Keratinocyte (primary cell): Measurements from ENCODE around the gene CEP78. TPM values are rescaled to one million over a fixed set of nuclear protein-coding genes. Genes with fewer than 3 reads are reported as not detected.

ENCODE experiments used
- DNase-seq: peaks from one replicate; pipeline ENCODE4 v3.0.0-alpha.2; 2011; ENCODE audit warnings: low read depth, missing footprints, low spot score
- FAIRE-seq: peaks from 2 replicates; lab custom pipeline; 2011; peaks lifted over from hg19 to GRCh38; lab: Jason Lieb, UNC
- H2AFZ ChIP-seq: 2 replicates; pipeline ENCODE4 v1.6.0; 2012; ENCODE audit warnings: low read length, control low read depth, inconsistent platforms; ENCODE audit not compliant: control insufficient read depth
- H3K27ac ChIP-seq: 2 replicates; pipeline ENCODE4 v1.5.1; 2011; ENCODE audit warnings: low read length; ENCODE audit not compliant: control insufficient read depth, insufficient read depth
- H3K27me3 ChIP-seq: 3 replicates; pipeline ENCODE4 v1.6.0; 2011; ENCODE audit warnings: low read length; ENCODE audit not compliant: control insufficient read depth, insufficient read depth; ENCODE audit errors: extremely low read depth
- H3K36me3 ChIP-seq, 2 experiments: 2 replicates in 1 of 2; 3 replicates in 1 of 2; pipeline ENCODE4 v1.5.1; 2011; ENCODE audit warnings: low read length in 2 of 2, mild to moderate bottlenecking in 1 of 2; ENCODE audit not compliant: control insufficient read depth in 2 of 2, insufficient read depth in 2 of 2; ENCODE audit errors: extremely low read depth in 1 of 2
- H3K4me1 ChIP-seq: 3 replicates; pipeline ENCODE4 v1.5.1; 2011; ENCODE audit warnings: low read length; ENCODE audit not compliant: control insufficient read depth, insufficient read depth; ENCODE audit errors: extremely low read depth
- H3K4me2 ChIP-seq: 3 replicates; pipeline ENCODE4 v1.6.0; 2011; ENCODE audit warnings: low read depth, low read length; ENCODE audit not compliant: control insufficient read depth, insufficient read depth; ENCODE audit errors: extremely low read depth
- H3K4me3 ChIP-seq, 3 experiments: fragments of 200-600 bp in 1 of 3; sonication (generic) in 1 of 3; 2 replicates in 2 of 3; 3 replicates in 1 of 3; pipeline ENCODE4 v1.5.1; 2011 to 2016; ENCODE audit warnings: low read length in 3 of 3, mild to moderate bottlenecking in 3 of 3, control low read depth in 2 of 3, inconsistent platforms in 1 of 3, low read depth in 1 of 3, mixed read lengths in 1 of 3, mixed run types in 1 of 3, moderate library complexity in 1 of 3; ENCODE audit not compliant: control insufficient read depth in 2 of 3, insufficient read depth in 2 of 3; ENCODE audit errors: extremely low read depth in 1 of 3
- H3K79me2 ChIP-seq: 2 replicates; pipeline ENCODE4 v1.6.0; 2012; ENCODE audit warnings: low read length; ENCODE audit not compliant: control insufficient read depth, insufficient read depth
- H3K9ac ChIP-seq: 3 replicates; pipeline ENCODE4 v1.6.0; 2011; ENCODE audit warnings: low read length; ENCODE audit not compliant: control insufficient read depth, insufficient read depth; ENCODE audit errors: extremely low read depth
- H3K9me1 ChIP-seq: 3 replicates; pipeline ENCODE4 v1.6.0; 2011; ENCODE audit warnings: low read length; ENCODE audit not compliant: control insufficient read depth, insufficient read depth; ENCODE audit errors: extremely low read depth
- H3K9me3 ChIP-seq: 2 replicates; pipeline ENCODE4 v1.5.1; 2012; ENCODE audit warnings: low read depth, low read length; ENCODE audit not compliant: control insufficient read depth
- H4K20me1 ChIP-seq: 3 replicates; pipeline ENCODE4 v1.6.0; 2011; ENCODE audit warnings: low read length; ENCODE audit not compliant: control insufficient read depth, insufficient read depth; ENCODE audit errors: extremely low read depth
- EZH2 ChIP-seq: IDR thresholded peaks from one replicate; pipeline ENCODE4 v1.6.1; 2012; ENCODE audit warnings: inconsistent platforms, mild to moderate bottlenecking, low read length, moderate library complexity
- dilution Hi-C: fragments of 300-500 bp; cut with MboI; formaldehyde crosslinking; loops from one replicate; pipeline ENCODE4 v1.7.0; 2020; ENCODE audit warnings: low sequenced_read_pairs; ENCODE audit not compliant: extremely low pct_ligation_motif_present
- polyA plus RNA-seq, 5 experiments: library from polyadenylated mRNA; depleted of rRNA in 3 of 5; stranded (reverse) in 3 of 5; stranded (forward) in 1 of 5; unstranded in 1 of 5; fragments of >200 nt; gene quantifications; 1 replicate in 1 of 5; 2 replicates in 3 of 5; 3 replicates in 1 of 5; pipeline versions ENCODE4 v1.2.1 to v1.2.3, GENCODE V29; 2011 to 2012; ENCODE audit warnings: missing spikeins in 2 of 5, low read depth in 1 of 5, low replicate concordance in 1 of 5
- TF ChIP-seq, protein P1 (sequence below), 3 experiments: IDR thresholded peaks in 1 of 3; conservative IDR thresholded peaks in 1 of 3; optimal IDR thresholded peaks in 1 of 3; 2 replicates in 2 of 3; 3 replicates in 1 of 3; pipeline versions ENCODE3 to v1.5.1; 2011; ENCODE audit warnings: low read length in 3 of 3, mild to moderate bottlenecking in 3 of 3, moderate library complexity in 2 of 3, control low read depth in 1 of 3, inconsistent platforms in 1 of 3; ENCODE audit not compliant: insufficient read depth in 2 of 3; ENCODE audit errors: extremely low read depth in 1 of 3

The CEP78 gene
- polyA plus RNA-seq, 1 donor (not counting 4 experiments of a cell fraction or from before 2014, with no cell fraction given), result 13.2 TPM

DNA sequence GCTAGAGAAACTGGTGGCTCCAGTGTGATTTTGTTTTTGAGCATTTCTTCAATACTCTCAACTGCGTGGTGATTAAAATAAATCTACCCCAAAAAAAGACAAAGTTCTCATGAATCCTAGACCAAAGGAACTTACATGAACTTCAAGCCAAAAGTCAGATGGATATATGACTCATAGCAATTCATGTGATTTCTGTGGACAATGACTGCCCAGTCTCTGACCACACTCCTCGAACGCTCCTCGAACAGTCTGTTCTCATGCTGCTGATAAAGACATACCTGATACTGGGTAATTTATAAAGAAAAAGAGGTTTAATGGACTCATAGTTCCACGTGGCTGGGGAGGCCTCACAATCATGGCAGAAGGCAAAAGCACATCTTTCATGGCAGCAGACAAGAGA lies 46.4 kb upstream of the CEP78 start:
- DNase-seq, result no peak
- Histone ChIP-seq H3K36me3 (no peaks in the 10 kb centered on the region), H3K4me1 (no peaks in the 10 kb centered on the region), H3K79me2 (no peaks in the 10 kb centered on the region), H3K4me3 (no peak overlapping the region), H3K27ac (no peak overlapping the region), H3K4me2 (no peak overlapping the region), H3K9me3 (no peaks in the 10 kb centered on the region), H3K9me1 (no peaks in the 10 kb centered on the region), H3K9ac (no peak overlapping the region), H2AFZ (no peak overlapping the region), H4K20me1 (no peaks in the 10 kb centered on the region), H3K27me3 (no peaks in the 10 kb centered on the region)
- dilution Hi-C loops, result no loop called here
- FAIRE-seq, result no peak
- no peak for TF ChIP-seq EZH2
- TF ChIP-seq, protein P1, sequence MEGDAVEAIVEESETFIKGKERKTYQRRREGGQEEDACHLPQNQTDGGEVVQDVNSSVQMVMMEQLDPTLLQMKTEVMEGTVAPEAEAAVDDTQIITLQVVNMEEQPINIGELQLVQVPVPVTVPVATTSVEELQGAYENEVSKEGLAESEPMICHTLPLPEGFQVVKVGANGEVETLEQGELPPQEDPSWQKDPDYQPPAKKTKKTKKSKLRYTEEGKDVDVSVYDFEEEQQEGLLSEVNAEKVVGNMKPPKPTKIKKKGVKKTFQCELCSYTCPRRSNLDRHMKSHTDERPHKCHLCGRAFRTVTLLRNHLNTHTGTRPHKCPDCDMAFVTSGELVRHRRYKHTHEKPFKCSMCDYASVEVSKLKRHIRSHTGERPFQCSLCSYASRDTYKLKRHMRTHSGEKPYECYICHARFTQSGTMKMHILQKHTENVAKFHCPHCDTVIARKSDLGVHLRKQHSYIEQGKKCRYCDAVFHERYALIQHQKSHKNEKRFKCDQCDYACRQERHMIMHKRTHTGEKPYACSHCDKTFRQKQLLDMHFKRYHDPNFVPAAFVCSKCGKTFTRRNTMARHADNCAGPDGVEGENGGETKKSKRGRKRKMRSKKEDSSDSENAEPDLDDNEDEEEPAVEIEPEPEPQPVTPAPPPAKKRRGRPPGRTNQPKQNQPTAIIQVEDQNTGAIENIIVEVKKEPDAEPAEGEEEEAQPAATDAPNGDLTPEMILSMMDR (optimal IDR thresholded peaks at IDR 0.05 in 1 of 3, IDR thresholded peaks at IDR 0.05 in 1 of 3, conservative IDR thresholded peaks at IDR 0.05 in 1 of 3; ENCODE audit: extremely low read depth in 1 of 3, insufficient read depth in 2 of 3, low read length in 3 of 3), result no peak

DNA sequence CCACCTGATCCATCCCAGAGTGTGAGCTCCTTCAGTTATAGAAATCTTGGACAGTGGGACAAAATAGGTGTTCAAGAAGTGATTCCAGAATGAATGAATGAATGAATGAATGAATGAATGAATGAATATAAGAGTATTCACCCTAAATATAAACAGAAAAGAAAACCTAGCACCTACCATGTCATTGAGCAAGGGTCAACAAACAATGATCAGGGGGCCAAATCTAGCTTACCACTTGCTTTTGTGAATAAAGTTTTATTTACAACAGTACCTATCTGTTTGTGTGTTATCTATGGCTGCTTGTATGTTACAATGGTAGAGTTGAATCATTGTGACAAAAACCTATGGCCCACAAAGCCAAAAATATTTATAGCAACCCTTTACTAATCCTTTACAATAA lies 43.9 kb upstream of the CEP78 start:
- DNase-seq (no peak), FAIRE-seq (no peak)
- TF ChIP-seq, protein P1 (optimal IDR thresholded peaks at IDR 0.05 in 1 of 3, IDR thresholded peaks at IDR 0.05 in 1 of 3, conservative IDR thresholded peaks at IDR 0.05 in 1 of 3; ENCODE audit: extremely low read depth in 1 of 3, insufficient read depth in 2 of 3, low read length in 3 of 3), result no peak
- no peak for TF ChIP-seq EZH2
- Histone ChIP-seq H3K4me2 (no peak overlapping the region), H3K9me3 (no peaks in the 10 kb centered on the region), H3K27me3 (no peaks in the 10 kb centered on the region), H3K27ac (no peak overlapping the region), H4K20me1 (no peaks in the 10 kb centered on the region), H2AFZ (no peak overlapping the region), H3K9ac (no peak overlapping the region), H3K4me1 (no peaks in the 10 kb centered on the region), H3K4me3 (no peak overlapping the region), H3K9me1 (no peaks in the 10 kb centered on the region), H3K36me3 (no peaks in the 10 kb centered on the region), H3K79me2 (no peaks in the 10 kb centered on the region)
- dilution Hi-C loops, result no loop called here
